ENCODE measurements around the gene NPIPB2. TPM values are rescaled to one million over a fixed set of nuclear protein-coding genes. Genes with fewer than 3 reads are reported as not detected.
A peak's percentile ranks its signal among the peaks of the same experiment; 100 is the strongest.

The NPIPB2 gene
- total and polyA plus RNA-seq, 10 of the 15 experiments (the other 5 are each of a cell fraction or from before 2014, with no cell fraction given) = 1.9 to 29.3 (median 10.8) TPM

DNA sequence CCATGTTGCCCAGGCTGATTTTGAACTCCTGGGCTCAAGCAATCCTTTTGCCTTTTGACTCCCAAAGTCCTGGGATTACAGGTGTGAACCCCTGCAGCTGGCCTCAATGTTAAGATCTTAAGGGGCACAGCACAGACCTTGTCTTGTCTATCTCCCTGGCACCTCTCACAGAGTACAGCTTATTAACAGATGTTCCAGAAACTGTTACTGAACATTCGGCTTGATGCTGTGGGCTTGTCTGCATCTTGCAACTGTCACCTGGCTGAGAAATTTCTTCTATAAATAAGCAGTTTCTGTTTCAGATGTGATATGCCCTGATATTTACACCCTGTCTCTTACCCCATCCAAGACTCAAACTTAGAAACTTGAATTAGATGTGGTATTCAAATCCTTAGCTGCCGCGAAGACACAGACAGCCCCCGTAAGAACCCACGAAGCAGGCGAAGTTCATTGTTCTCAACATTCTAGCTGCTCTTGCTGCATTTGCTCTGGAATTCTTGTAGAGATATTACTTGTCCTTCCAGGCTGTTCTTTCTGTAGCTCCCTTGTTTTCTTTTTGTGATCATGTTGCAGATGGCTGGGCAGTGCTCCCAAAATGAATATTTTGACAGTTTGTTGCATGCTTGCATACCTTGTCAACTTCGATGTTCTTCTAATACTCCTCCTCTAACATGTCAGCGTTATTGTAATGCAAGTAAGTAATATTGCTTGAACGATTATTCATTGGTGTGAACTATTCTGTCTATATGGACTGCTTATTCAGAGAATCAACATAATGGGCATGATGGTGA is 23.1 kb upstream of the NPIPB2 start, which contains the start of gene TNFRSF17 (continued):
- TF ChIP-seq, protein P1, sequence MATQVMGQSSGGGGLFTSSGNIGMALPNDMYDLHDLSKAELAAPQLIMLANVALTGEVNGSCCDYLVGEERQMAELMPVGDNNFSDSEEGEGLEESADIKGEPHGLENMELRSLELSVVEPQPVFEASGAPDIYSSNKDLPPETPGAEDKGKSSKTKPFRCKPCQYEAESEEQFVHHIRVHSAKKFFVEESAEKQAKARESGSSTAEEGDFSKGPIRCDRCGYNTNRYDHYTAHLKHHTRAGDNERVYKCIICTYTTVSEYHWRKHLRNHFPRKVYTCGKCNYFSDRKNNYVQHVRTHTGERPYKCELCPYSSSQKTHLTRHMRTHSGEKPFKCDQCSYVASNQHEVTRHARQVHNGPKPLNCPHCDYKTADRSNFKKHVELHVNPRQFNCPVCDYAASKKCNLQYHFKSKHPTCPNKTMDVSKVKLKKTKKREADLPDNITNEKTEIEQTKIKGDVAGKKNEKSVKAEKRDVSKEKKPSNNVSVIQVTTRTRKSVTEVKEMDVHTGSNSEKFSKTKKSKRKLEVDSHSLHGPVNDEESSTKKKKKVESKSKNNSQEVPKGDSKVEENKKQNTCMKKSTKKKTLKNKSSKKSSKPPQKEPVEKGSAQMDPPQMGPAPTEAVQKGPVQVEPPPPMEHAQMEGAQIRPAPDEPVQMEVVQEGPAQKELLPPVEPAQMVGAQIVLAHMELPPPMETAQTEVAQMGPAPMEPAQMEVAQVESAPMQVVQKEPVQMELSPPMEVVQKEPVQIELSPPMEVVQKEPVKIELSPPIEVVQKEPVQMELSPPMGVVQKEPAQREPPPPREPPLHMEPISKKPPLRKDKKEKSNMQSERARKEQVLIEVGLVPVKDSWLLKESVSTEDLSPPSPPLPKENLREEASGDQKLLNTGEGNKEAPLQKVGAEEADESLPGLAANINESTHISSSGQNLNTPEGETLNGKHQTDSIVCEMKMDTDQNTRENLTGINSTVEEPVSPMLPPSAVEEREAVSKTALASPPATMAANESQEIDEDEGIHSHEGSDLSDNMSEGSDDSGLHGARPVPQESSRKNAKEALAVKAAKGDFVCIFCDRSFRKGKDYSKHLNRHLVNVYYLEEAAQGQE (IDR thresholded peaks at IDR 0.05; ENCODE audit: low read depth, low read length) = 0 out of 2 replicates have a peak, but pooled peaks have one; percentile 24
- TF ChIP-seq BHLHE40 (IDR thresholded peaks at IDR 0.05; ENCODE audit: borderline replicate concordance in 1 of 2, low read depth in 2 of 2, low read length in 1 of 2) (peak; percentile 74 to 85), TAF1 (IDR thresholded peaks at IDR 0.05; ENCODE audit: borderline replicate concordance, low read depth, low read length) (no peak; the same call in 1 of the 2 replicates), RCOR1 (conservative IDR thresholded peaks at IDR 0.05; ENCODE audit: low read depth, low read length) (no peak; the same call in 1 of the 2 replicates), HDAC2 (IDR thresholded peaks at IDR 0.05) (no peak), NBN (IDR thresholded peaks at IDR 0.05) (peak; percentile 56; the same call in 1 of the 2 replicates), ZNF24 (IDR thresholded peaks at IDR 0.05) (peak; percentile 60; the same call in 1 of the 2 replicates), BCL11A (IDR thresholded peaks at IDR 0.05; ENCODE audit: low read depth, low read length) (peak; percentile 72), MTA3 (IDR thresholded peaks at IDR 0.05; ENCODE audit: borderline replicate concordance, low read length) (peak; percentile 80; the same call in 1 of the 2 replicates), POU2F2 (IDR thresholded peaks at IDR 0.05; ENCODE audit: borderline replicate concordance, low read depth, low read length) (peak; percentile 95), FOS (IDR thresholded peaks at IDR 0.05; ENCODE audit: borderline replicate concordance, extremely low read depth, insufficient read length) (no peak), NR2C1 (IDR thresholded peaks at IDR 0.05) (no peak), CREB1 (IDR thresholded peaks at IDR 0.05; ENCODE audit: low read depth) (0 out of 2 replicates have a peak, but pooled peaks have one; percentile 8)
- TF ChIP-seq, protein P2, sequence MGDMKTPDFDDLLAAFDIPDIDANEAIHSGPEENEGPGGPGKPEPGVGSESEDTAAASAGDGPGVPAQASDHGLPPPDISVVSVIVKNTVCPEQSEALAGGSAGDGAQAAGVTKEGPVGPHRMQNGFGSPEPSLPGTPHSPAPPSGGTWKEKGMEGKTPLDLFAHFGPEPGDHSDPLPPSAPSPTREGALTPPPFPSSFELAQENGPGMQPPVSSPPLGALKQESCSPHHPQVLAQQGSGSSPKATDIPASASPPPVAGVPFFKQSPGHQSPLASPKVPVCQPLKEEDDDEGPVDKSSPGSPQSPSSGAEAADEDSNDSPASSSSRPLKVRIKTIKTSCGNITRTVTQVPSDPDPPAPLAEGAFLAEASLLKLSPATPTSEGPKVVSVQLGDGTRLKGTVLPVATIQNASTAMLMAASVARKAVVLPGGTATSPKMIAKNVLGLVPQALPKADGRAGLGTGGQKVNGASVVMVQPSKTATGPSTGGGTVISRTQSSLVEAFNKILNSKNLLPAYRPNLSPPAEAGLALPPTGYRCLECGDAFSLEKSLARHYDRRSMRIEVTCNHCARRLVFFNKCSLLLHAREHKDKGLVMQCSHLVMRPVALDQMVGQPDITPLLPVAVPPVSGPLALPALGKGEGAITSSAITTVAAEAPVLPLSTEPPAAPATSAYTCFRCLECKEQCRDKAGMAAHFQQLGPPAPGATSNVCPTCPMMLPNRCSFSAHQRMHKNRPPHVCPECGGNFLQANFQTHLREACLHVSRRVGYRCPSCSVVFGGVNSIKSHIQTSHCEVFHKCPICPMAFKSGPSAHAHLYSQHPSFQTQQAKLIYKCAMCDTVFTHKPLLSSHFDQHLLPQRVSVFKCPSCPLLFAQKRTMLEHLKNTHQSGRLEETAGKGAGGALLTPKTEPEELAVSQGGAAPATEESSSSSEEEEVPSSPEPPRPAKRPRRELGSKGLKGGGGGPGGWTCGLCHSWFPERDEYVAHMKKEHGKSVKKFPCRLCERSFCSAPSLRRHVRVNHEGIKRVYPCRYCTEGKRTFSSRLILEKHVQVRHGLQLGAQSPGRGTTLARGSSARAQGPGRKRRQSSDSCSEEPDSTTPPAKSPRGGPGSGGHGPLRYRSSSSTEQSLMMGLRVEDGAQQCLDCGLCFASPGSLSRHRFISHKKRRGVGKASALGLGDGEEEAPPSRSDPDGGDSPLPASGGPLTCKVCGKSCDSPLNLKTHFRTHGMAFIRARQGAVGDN (IDR thresholded peaks at IDR 0.05) = no peak
- TF ChIP-seq, protein P3, sequence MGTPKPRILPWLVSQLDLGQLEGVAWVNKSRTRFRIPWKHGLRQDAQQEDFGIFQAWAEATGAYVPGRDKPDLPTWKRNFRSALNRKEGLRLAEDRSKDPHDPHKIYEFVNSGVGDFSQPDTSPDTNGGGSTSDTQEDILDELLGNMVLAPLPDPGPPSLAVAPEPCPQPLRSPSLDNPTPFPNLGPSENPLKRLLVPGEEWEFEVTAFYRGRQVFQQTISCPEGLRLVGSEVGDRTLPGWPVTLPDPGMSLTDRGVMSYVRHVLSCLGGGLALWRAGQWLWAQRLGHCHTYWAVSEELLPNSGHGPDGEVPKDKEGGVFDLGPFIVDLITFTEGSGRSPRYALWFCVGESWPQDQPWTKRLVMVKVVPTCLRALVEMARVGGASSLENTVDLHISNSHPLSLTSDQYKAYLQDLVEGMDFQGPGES (IDR thresholded peaks at IDR 0.05) = no peak
- TF ChIP-seq, protein P4, sequence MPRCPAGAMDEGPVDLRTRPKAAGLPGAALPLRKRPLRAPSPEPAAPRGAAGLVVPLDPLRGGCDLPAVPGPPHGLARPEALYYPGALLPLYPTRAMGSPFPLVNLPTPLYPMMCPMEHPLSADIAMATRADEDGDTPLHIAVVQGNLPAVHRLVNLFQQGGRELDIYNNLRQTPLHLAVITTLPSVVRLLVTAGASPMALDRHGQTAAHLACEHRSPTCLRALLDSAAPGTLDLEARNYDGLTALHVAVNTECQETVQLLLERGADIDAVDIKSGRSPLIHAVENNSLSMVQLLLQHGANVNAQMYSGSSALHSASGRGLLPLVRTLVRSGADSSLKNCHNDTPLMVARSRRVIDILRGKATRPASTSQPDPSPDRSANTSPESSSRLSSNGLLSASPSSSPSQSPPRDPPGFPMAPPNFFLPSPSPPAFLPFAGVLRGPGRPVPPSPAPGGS (IDR thresholded peaks at IDR 0.05; ENCODE audit: borderline replicate concordance, insufficient read depth, low read depth, low read length, poor library complexity, severe bottlenecking) = peak; percentile 50

Measured in GM12878 (cell line).